Stimulated activated CD8-positive, alpha-beta memory T cell treated with anti-CD3 and anti-CD28 coated beads, Interleukin-12 subunit alpha, Interleukin-12 subunit beta, amount 100 ng/mL, for 24 hours (primary cell): ENCODE results near the gene KIF21A.

Experiments
- DNase-seq: peaks from one replicate; pipeline ENCODE4 v3.0.0-alpha.2; 2020; ENCODE audit errors: extremely low read depth

The KIF21A gene

DNA sequence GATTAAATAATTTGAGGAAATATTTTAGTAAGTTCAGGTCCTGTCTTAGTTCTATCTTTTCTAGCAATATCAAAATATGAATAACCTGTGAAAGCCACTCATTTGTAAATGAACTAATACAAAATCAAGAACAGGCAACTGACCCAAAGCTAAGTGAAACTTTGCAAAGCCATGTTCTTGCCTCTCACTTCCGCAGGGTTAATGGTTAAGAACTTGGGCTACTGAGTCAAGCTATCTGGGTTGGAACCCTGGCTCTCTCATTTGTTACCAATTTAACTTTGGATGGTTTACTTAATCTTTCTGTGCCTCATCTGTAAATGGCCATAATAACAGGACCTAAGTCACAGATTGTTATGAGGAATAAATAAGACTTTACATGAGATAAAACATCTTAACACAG is 2.8 kb downstream of the KIF21A start:
- DNase-seq: no peak

DNA sequence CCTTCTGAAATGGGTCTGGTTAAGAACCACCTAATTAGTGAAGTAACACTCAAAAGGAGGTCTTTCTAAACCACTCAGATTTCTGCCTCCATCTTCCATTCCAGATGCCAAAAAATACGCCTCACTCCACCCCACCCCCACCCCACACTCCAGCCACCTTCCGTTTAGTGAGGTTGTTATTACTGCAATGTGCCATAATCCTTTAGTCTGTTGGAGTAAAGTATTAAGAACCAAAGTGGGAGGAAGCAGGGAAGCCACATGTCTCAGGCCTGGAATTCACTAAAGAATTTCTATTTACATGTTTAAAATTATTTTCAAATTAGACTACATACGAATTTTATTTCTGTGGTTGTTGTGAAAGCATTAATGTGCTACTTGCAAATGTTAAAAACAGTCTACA is 7.4 kb downstream of the KIF21A start:
- DNase-seq: no peak

DNA sequence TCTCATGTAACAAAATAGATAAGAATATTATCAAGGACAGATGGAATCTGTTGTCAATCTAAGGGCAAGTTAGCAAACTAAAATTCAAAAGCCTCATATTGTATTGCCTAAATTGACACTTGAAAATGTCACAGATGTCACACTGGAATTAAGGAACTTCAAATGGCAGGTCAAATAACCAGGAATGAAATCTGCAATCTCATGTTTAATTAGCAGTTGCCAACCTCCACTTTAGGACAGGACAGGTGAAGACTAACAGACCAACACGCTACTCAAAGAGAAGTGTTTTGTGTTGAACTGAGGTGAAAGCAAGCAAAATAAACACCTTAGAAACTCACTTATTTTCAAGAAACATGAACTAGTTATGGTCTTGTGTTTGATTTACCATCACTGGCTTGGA is 11.1 kb downstream of the KIF21A start:
- no peak for DNase-seq

DNA sequence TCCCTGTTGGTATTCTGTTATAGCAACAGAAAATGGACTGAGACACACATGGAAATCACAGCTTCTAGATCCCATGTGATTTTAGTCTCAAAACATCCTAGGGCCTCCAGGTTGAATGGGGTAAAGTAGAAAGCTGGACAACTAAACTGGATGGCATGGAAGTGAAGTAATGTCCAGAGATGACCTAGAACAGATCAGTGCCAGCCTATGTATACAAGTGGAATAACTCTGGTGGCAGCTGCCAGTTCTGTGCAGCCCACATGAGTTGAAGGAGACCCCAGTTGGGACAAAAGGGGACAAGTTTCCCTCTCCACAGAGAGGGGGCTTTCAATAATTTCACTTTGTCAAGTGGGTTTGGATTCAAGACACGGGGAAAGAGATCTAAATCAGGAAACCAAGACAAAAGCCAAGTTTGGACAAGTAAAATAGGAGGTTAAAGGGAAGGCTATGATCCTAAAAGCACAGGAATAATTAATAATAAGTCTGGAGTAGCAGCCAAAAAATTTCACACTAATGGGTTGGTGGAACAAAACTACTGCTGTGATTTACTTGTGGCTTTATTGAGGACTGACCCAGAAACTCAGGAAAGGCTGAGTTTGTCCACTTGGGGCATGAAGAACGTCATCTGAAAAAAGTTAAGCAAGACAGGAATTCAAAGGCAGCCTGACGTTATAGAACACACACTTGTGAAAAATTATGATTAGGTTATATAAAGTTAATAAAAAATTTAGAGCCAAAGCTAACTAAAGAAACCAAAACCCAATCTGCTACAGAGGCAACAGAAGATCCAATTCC is 11.7 kb downstream of the KIF21A start:
- DNase-seq: no peak

DNA sequence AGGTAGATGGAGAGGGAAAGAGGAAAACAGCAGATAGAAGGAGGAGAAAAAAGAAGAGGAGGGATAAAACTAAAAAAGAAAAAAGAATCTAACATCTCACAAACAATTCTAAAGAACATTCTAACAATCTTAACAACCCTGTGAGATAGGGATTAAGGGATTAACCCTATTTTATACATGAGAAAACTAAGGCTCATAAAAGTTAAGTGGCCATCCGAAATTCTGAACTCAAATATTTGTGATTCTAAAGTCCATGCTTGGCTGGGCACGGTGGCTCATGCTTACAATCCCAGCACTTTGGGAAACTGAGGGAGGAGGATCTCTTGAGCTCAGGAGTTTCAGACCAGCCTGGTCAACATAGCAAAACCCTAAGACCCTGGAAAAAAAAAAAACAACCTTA is 13.1 kb downstream of the KIF21A start:
- no peak for DNase-seq

DNA sequence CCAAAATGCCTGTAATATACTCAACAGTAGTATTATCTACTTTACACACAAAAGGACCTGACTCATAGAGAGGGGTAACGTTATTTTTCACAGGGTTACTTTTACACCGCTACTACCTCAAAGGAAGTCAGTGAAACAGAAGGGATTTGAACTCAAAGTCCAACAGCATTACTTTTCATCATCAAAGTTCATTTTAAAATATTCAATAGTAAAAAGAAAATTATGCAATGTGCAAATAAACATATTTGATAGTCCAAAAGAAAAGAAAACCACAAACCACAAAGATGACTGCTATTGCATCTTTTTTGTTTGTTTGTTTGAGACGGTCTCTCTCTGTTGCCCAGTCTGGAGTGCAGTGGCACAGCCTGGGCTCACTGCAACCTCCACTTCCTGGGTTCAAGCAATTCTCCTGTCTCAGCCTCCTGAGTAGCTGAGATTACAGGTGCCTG is 15.5 kb downstream of the KIF21A start:
- no peak for DNase-seq

DNA sequence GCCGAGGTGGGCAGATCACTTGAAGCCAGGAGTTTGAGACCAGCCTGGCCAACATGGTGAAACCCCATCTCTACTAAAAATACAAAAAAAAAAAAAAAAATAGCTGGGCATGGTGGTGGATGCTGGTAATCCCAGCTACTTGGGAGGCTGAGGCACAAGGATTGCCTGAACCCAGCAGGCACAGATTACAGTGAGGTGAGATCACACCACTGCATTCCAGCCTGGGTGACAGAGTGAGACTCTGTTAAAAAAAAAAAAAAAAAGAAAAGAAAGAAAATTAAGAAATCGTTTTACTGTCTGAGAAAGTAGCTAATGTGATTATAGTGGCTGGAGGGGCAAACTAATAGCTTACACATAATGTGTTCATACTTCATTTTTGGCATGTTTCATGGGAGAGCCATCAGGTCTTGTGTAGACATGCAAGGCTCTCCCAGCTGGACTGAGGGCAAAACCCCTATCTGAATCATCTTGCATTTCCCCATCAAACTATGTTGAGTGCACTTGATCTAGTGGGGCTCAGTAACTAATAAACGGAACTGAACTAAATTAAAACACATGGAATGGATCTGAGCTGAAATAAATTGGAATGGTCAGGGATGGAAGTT is 16.2 kb downstream of the KIF21A start:
- no peak for DNase-seq

DNA sequence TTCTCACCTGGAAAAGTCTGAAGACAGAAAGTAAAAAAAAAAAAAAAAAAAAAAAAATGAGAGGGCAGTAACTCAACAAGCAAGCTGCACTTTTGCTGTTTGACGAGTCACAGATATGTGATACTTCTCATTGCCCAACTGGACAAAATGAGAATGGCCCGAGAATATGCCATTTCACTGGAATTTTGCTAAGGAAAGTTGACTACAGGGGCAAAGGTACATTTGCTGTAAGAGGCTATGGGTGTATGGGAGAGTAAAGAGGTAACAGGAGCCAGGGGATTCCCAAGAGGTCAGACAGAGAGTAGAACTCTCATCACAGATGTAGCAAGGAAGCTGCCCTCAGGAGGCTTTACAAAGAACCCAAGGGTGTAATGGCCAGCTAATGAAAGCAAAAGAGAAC is 22.9 kb downstream of the KIF21A start:
- DNase-seq: no peak

DNA sequence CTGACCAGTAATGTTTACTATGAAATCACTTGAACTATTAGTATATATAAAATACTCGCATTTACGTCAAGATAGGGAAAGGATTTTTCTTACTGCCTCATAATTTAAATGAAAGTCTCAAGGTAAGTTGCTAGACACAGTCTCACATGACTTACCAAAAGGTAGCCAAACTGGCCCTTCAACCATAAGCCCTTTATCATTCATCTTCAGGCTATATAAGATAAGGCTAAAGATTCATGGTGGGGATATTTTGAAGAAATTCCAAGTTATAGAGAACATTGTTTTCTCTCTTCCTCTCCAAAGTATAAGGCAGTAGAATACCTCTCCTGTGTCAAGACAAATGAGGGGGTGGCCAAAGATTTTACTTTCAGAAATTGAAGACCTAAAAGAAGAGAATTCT is 23.4 kb downstream of the KIF21A start:
- no peak for DNase-seq

DNA sequence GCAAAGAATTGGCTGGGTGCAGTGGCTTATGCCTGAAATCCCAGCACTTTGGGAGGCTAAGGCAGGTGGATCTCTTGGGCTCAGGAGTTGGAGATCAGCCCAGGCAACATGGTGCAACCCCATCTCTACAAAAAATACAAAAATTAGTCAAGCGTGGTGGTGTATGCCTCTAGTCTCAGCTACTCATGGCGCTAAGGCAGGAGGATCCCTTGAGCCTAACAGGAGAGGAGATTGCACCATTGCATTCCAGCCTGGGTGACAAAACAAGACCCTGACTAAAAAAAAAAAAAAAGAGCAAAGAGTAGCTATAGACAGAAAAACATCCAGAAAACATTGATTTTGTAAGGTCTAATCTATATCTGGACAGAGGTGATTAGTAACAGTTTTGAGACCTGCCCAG is 25.0 kb downstream of the KIF21A start:
- DNase-seq: no peak

DNA sequence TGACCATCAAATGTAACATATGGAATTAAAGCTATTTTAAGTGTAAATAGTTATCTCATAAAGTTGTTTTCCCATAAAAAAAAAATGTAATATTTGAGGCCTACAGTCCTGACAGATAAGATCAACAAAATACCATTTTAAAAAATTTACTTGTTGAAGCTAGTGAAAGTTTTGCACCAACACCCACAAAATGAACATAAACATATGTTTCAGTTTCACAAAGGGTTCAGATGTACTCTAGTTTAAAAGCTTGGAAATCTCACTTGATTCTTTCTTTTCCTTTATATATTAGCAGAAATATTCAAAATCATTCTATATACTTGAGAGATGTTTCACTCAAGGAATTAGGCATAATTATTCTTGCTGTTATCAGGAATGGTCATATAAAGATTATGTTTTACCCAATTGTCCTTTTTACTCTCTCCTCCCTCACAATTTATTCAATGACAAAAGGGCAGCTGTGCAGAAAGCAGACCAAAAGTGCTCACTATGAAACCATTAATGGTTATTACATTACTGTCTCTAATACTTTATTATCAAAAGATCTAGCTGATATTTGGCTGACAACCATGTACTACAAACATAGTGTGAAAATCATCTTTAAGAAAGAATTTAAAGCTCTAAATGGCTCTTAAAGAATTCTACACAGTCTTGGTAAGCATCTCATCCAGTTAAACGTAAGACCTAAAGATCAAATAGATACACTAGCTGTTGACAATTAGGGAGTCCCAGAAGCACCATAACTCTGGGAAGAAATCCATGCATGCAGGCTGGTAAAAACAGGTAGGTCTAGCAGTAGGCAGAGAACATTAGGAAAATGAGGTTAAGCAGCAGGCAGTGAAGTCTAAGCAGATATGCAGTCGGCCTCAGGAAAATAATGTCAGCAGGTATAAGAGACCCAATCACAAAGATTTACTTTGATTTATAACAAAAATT is 28.8 kb downstream of the KIF21A start:
- no peak for DNase-seq

DNA sequence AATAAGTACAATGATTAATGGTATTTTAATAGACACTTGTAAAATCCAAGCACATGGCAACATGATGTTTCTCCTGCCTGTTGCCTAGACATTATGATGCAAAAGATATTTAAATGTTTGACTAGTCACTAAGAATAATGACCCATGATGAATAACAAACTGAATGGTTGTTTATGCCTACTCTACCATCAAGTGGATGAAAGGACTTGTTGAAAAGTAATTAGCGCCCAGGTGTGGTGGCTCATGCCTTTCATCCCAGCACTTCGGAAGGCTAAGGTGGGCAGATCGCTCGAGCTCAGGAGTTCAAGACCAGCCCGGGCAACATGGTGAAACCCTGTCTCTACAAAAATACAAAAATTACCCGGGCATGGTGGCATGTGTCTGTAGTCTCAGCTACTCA is 30.7 kb downstream of the KIF21A start:
- DNase-seq: no peak

DNA sequence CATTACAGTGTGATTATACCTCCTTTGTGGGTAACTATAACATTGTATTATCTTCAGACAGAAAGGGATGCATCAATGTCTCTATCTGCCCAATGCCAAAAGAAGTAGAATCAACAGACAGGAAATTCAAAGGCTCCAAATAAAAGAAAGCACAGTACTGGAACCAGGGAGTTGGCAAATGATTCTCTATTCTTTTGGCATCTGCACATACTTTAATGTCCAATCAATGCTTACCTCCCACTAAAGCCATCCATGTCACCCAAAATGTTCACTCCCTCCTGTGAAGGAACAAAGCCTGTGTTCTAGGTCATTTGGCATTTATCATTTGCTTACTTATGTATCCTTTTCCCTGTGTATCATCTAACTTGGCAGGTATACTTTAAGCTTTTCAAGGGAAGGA is 36.7 kb downstream of the KIF21A start:
- no peak for DNase-seq

DNA sequence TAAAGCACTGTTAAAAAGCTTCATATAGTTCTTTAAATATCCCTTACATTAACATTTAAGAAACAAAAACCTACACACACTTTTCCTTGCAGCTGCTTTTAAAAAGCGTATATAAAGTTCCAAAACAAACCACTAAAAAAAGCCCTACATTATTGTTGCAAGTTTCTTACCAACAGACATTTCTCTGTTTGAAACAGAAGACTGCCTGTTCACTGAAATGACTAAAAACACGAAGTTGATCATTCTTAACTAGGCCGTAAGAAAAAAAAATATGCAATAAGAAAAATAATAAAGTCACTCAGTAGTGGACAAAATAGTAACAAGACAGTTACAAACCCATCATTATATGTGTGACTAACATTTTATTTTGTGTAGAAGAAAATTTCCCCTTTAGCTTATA is 37.3 kb downstream of the KIF21A start:
- no peak for DNase-seq

DNA sequence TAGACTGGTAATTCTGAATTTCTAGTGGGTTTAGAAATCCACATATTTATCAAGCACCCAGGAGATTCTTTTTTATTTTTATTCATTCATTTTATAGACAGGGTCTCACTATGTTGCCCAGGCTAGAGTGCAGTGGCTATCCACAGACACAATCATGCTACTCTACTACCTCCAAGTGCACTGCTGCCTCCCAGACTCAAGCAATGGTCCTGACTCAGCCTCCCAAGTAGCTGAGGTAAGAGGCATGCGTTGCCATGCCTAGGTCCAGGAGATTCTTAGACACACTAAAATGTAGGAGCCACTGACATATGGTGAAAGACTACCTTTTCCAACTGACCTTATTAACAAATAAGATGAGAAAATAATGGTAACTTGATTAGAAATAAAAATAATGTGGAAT is 38.9 kb downstream of the KIF21A start:
- DNase-seq: no peak

DNA sequence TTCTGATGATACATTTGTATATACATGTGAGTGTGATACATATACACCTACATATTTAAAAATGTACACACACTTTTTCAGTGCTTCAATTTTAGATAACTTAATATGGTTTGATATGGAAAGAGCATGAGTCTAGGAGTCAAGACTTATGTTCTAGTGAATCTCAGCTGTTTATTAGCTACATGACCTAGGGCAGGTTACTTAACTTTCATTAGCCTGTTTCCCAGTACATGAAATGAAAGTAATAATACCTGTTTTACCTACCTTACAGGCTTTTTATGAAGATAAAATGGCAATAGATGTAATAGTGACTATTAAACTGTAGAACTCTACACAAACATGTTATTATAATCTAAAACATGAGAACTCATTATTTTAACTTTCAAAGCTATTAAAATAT is 39.5 kb downstream of the KIF21A start:
- no peak for DNase-seq

DNA sequence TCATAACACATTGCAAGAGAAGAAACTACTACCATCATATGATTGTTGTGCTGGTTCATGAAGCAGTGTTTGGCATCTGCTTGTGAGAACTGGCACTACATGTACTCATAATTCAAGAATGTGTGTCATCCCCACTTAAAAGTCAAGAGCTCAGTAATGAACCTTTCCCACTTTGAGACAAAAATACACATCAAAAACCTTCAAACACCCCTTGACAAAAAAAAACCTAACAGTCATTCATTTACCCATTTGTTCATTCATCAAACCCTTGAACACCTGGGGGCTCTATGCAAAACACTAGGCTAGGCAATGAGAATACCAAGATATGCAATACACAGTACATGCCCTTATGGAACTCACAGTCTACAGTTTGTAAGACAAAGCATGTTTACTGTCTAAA is 40.0 kb downstream of the KIF21A start:
- no peak for DNase-seq

DNA sequence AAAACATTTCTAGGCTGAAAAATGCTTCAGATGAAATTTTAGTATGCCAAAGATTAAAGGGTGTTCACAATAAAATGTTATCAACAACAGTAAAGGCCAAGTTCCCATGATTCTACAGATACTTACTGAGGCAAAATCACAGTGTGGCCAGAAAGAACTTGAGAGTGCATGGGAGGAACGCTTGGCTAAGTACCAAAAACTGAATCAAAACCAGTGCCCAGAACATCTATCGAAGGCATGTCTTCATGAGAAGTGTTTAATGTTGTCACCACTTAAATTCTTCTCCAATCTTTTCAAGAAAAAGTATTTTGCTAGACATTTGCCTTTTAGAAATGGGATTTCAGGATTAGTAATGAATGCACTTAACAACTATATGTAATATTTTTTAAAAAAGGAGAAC is 41.5 kb downstream of the KIF21A start:
- DNase-seq: no peak

DNA sequence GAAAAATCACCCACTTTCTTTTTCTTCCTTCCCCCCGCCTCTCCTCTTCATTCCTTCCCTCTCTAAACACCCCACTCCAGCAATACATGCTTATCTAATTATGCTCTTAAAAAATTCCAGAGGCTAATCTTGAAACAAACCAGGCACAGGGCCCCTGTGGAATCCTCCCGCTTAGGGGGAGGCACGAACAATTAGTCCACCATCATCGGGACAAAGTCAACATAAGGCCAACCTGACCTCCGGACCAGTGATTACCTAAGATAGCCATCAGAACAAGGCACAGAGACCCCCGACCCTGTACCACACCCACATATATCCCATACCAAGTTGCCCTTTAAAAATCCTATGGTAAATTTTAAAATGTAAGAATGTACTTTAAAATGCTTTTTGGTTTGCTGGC is 47.1 kb downstream of the KIF21A start:
- DNase-seq: no peak

DNA sequence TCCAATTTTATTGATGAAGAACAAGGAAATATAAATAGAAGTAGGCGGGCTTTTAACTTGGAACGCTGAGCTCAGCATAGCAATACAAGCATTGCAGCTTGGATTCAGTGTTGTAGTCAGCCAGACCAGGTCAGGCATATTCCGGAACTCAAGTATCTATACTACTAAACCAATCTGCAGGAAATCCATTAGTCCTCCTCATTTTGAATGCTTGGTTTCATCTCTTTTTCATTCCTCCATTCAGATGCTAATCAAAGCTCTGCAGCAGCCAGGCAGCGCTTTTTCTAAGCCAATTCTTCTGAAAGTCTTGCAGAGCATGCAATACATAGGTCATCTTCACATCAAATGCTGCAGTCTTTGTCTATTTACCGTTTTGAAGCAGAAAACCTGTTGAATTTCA is 49.0 kb downstream of the KIF21A start:
- DNase-seq: no peak

DNA sequence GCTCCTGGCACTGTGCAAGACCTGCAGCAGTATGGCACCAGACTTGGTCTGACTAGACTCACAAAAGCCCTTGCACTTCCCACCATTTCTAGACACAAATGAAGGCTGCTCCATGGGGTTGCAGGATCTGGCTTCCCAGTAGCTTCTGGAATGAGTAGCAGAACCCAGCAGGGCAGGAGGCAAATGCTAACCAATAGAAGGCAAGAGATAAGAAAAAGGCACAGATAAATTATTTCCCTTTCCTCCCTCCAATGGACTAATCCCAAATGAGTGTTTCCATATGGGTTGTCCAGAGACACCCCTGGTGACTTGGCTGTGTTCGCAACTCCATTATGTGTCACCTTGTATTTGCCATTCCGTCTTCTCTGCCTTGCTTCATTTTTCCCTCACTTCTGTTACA is 49.7 kb downstream of the KIF21A start:
- no peak for DNase-seq

DNA sequence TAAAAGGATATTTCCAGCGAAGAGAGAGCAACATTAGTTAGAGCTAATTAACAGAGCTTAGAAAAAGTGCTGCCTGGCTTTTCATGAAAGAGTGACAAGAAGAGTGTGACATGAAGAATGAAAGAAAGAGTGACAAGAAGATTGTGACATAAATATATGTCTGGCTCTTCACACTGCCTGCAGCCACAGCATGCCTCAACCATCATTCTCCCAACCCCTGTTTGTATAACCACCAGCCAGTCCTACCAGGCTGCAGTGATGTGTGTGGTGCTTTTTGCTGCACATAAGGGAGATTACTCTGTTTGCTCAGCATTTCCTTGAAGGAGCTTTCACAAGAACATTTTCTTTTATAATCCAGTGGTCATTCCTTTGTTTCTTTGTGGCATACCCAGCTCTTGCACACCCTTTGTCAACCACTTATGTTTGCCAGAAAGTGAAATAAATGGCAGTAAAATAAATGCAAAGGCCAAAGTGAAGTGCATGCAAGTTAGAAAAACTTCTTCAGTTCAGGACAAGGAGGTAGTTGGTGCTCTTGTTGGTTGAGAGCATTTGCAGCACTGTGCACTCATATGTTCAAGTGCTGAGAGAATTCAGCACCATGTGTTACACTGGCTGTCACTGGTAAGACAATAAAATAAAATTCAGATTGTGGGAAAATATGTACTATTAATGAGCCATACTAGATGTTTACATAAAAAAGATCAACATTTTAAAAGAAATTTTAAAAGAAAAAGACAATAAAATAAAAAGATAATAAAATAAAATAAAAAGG is 50.6 kb downstream of the KIF21A start:
- no peak for DNase-seq
